NT2/D1 (cell line): Measurements from ENCODE around the gene SCMH1.

Experiments
- SUZ12 ChIP-seq: IDR thresholded peaks from 2 replicates; pipeline ENCODE4 v1.6.1; 2011; ENCODE audit not compliant: insufficient read length, insufficient read depth; ENCODE audit errors: extremely low read depth
- YY1 ChIP-seq: IDR thresholded peaks from 2 replicates; pipeline ENCODE4 v1.6.1; 2011; ENCODE audit not compliant: insufficient read length, insufficient read depth
- ZNF274 ChIP-seq: IDR thresholded peaks from 2 replicates; pipeline ENCODE4 v1.6.1; 2011; ENCODE audit warnings: mild to moderate bottlenecking, low read depth, low read length

DNA sequence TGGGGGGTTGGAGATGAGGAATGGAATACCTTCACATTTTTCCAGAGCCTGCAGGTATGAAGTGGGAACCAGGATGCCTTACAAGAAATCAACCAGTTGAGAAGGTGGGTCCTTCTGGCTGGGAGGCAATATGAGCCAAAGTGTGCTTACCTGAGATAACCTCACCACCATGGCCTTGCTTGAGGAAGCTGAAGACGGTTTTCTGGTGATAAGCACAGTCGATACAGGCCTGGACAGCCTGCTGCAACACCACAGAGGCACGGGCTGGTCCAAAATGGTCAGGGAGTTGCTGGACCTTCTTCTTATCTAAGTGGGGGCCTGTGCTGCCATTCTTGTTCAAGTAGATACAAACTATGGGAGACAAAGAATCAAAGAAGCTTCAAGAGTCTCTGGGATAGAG, 193.6 kb downstream of the SCMH1 start:
- TF ChIP-seq ZNF274 (no peak), YY1 (no peak), SUZ12 (no peak)
